Type B pancreatic cell (in vitro differentiated cells): ENCODE measurements around the gene DDX41. TPM values are rescaled to one million over a fixed set of nuclear protein-coding genes. Genes with fewer than 3 reads are reported as not detected.

Experiments
- DNase-seq: peaks from one replicate; pipeline ENCODE4 v3.0.0; 2021; ENCODE audit warnings: mixed read lengths; ENCODE audit not compliant: unreplicated experiment; ENCODE audit errors: extremely low spot score
- H3K27ac Mint-ChIP-seq: 2 replicates; pipeline ENCODE4 v1.8.0; 2021; ENCODE audit warnings: mild to moderate bottlenecking, mixed read lengths
- H3K27me3 Mint-ChIP-seq: 2 replicates; pipeline ENCODE4 v1.8.0; 2021; ENCODE audit warnings: mixed read lengths
- H3K36me3 Mint-ChIP-seq: 2 replicates; pipeline ENCODE4 v1.8.0; 2021; ENCODE audit warnings: mixed read lengths
- H3K4me1 Mint-ChIP-seq: one replicate; pipeline ENCODE4 v1.8.0; 2021; ENCODE audit warnings: mixed read lengths; ENCODE audit not compliant: unreplicated experiment
- H3K4me3 Mint-ChIP-seq: 2 replicates; pipeline ENCODE4 v1.8.0; 2021; ENCODE audit warnings: mild to moderate bottlenecking, mixed read lengths
- H3K9me3 Mint-ChIP-seq: 2 replicates; pipeline ENCODE4 v1.8.0; 2021; ENCODE audit warnings: mixed read lengths
- total RNA-seq: library from RNA; stranded (reverse); gene quantifications from 2 replicates; pipeline ENCODE4 v1.2.1, GENCODE V29; 2021; ENCODE audit warnings: low replicate concordance
- TF ChIP-seq, protein P1 (sequence below): fragments of 200-600 bp; sonication (generic); conservative IDR thresholded peaks from 2 replicates; pipeline ENCODE4 v1.5.0; 2021; ENCODE audit warnings: antibody characterized with exemption, mild to moderate bottlenecking

DDX41 gene
- total RNA-seq, 1 donor from 2014 or later = 99.7 TPM

DNA sequence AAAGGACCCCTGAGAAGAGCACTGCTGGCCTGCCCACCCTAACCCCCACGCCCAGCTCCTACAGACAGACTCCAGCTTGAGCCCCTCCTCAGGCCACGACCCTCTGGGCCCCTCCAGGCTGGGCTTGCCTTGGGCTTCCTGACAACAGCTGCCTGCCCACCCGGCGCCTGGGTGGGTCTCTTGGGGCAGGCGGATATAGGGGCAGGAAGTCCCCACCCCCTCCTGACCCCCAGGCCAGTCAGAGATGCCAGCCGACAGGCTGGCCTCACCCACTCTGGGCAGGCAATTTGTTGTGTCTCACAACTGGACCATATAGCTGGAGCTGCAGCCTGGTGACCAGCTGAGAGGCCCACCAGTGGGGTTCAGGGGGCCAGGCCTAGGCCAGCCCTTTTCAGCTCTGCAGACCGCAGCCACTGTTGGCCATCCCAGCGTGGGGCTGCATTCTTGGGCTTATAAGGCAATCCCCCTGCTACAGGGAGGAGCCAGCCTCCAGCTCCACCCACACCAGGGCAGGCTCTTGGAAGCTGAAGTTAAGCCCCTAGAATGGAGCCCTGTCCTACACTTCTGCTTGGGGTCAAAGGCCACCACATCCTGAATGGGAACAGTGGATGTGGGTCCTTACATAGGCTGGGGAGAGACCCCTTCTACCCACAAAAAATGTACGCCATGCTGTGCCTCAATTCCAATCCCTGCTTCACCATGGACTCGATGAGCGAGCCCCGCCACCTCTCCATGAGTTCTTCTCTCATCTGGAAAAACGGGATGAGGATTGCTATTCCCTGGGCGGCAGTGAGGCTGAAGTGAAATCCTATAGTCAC, 21.3 kb downstream of the DDX41 start:
- H3K36me3 Mint-ChIP-seq = peaks cover 8% of the 10 kb centered on the region
- DNase-seq = no peak
- peak overlapping the region; percentile 87 for H3K4me3 Mint-ChIP-seq
- H3K9me3 Mint-ChIP-seq = no peaks in the 10 kb centered on the region
- peaks cover 15% of the 10 kb centered on the region for H3K27me3 Mint-ChIP-seq
- TF ChIP-seq, protein P1, sequence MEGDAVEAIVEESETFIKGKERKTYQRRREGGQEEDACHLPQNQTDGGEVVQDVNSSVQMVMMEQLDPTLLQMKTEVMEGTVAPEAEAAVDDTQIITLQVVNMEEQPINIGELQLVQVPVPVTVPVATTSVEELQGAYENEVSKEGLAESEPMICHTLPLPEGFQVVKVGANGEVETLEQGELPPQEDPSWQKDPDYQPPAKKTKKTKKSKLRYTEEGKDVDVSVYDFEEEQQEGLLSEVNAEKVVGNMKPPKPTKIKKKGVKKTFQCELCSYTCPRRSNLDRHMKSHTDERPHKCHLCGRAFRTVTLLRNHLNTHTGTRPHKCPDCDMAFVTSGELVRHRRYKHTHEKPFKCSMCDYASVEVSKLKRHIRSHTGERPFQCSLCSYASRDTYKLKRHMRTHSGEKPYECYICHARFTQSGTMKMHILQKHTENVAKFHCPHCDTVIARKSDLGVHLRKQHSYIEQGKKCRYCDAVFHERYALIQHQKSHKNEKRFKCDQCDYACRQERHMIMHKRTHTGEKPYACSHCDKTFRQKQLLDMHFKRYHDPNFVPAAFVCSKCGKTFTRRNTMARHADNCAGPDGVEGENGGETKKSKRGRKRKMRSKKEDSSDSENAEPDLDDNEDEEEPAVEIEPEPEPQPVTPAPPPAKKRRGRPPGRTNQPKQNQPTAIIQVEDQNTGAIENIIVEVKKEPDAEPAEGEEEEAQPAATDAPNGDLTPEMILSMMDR = peak; percentile 9
- H3K27ac Mint-ChIP-seq = peak overlapping the region; percentile 86
- peaks cover 27% of the 10 kb centered on the region for H3K4me1 Mint-ChIP-seq

DNA sequence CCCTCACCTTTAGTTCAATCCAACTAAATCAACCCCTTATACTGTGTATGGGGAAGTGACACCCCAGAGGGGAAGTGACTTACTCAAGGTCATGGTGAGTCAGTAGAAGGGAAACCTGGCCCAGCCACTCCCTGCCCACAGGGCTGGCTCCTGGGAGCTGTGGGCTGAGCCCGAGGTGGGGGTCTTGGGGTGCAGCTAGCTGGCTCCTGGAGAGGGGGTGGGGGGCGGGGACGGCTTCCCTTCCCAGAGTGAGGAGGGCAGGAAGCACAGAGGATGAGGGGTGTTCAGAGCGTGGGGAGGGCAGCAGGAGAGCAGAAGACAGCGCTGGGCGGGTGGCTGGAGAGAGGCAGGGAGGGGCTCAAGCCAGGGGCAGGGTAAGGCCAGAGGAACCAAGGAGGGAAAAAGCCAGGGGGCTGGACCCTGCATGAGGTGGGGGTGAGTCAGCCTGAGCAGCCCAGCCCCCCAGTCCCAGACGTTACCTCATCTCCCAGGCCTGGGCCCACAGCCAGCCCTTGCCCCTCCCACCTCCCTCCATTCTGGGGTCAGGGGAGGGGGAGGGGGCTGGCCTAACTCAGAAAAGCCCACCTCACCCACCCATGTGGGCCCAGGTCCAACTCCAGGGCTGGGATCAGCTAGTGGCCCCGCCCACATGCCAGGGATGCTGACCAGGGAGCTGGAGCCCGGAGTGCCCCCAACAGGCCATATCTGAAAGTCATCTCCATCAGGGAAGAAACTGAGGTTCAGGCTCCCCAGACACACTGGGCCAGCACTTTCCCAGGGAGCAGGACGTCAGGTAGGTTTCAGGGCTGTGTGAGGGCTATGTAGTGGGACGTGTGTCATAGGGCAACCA, 22.2 kb downstream of the DDX41 start:
- DNase-seq = no peak
- H3K4me1 Mint-ChIP-seq = peaks cover 20% of the 10 kb centered on the region
- peaks cover 8% of the 10 kb centered on the region for H3K36me3 Mint-ChIP-seq
- TF ChIP-seq, protein P1 = peak; percentile 32
- H3K9me3 Mint-ChIP-seq = no peaks in the 10 kb centered on the region
- H3K4me3 Mint-ChIP-seq = peak overlapping the region; percentile 25
- H3K27me3 Mint-ChIP-seq = peaks cover 11% of the 10 kb centered on the region
- no peak overlapping the region for H3K27ac Mint-ChIP-seq

DNA sequence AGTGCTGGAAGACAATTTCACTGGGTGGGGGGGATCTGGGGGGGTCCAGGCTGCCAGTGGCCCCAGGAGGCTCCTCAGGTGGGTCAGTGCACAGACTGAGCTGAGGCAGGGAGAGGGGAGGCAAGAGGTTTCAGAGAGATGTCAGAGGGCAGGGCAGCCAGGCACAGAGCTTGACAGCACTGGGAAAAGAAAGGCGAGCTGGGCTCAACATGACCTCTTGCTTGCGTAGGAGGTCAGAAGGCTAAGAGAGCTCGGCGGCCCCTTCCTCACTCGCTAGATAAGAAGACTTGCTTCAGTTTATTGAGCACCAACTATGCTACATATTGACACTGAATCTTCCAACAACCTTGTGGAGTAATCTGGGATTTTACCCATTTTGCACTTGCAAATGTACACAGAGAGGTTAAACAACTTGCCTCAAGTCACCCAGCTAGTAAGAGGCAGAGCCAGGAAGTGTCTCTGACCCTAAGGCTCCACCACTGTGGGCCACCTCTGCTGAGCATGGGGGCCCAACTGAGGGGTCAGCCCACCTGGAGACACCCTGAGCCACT, 22.9 kb downstream of the DDX41 start:
- Mint-ChIP-seq H3K9me3 (no peaks in the 10 kb centered on the region), H3K4me1 (peaks cover 17% of the 10 kb centered on the region), H3K36me3 (peaks cover 8% of the 10 kb centered on the region), H3K27ac (no peak overlapping the region), H3K4me3 (no peak overlapping the region), H3K27me3 (peaks cover 8% of the 10 kb centered on the region)
- no peak for DNase-seq
- TF ChIP-seq, protein P1 = no peak

DNA sequence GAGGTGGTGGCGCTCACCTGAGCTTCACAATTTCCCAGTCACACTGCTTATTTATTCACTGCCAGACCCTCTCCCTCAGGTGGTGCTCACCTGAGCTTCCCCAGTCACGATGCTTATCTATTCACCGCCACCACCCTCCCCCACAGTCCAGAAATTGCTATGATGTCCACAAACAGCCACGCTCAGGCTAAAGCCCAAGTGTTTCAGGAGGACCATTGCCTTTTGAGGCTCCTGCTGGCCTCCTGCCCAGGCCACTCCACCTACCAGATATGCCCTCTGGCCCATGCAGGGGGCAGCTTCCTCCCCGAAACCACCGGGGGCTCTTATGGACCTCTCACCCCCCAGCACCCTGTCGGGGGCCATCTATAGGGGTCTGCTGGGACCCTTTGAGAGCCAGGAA, 23.9 kb downstream of the DDX41 start:
- Mint-ChIP-seq H3K4me3 (peak overlapping the region; percentile 15), H3K36me3 (peaks cover 8% of the 10 kb centered on the region), H3K27ac (peak overlapping the region; percentile 74), H3K27me3 (no peaks in the 10 kb centered on the region), H3K9me3 (no peaks in the 10 kb centered on the region), H3K4me1 (peaks cover 9% of the 10 kb centered on the region)
- TF ChIP-seq, protein P1 = no peak
- no peak for DNase-seq

DNA sequence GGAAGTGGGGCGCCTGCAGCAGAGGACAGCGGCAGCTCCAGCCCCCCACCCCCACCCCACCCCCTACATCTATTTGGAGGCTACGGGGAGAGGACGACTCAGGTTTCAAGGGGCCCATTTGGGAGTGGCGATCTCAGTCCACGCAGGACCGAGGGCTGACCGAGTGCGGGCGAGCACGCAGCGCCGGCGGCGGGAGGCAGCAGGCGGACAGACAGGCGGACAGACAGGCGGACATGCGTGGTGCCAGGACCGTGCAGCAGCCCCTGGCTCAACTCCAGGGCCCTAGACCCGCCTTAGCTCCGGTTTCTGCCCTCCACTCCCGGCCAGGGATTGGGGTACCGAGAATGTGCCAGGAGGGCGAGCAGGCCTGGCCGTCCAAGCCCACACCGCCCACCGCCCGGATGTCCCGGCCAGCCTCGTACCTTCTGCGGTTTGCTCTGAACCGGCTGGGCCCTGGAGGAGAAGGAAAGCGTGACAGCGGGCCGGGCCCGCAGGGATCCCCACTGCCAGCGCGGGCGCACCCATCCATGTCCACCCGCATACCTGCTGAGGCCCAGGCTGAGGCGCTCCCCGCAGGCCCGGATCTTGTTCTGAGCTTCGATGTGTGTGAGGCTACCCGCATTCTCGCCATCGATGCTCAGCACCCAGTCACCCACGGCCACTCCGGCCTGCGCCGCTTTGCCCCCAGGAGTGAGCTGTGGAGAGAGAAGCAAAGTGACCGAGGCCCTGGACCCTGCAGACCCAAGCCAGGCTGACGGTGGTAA, 24.6 kb downstream of the DDX41 start:
- H3K27ac Mint-ChIP-seq = peak overlapping the region; percentile 74
- TF ChIP-seq, protein P1 = no peak
- H3K27me3 Mint-ChIP-seq = no peaks in the 10 kb centered on the region

More for the DNA sequence above, 24.6 kb downstream of the DDX41 start:
- H3K36me3 Mint-ChIP-seq = peaks cover 8% of the 10 kb centered on the region
- no peak overlapping the region for H3K4me3 Mint-ChIP-seq
- DNase-seq = no peak
- peaks cover 9% of the 10 kb centered on the region for H3K4me1 Mint-ChIP-seq
- no peaks in the 10 kb centered on the region for H3K9me3 Mint-ChIP-seq
